T-cell (primary cell): ENCODE measurements around the gene EZH2. TPM values are rescaled to one million over a fixed set of nuclear protein-coding genes. Genes with fewer than 3 reads are reported as not detected.

Experiments used
- ATAC-seq, 4 experiments: fragments of 200-7000 bp in 3 of 4; fragments of 150-1000 bp in 1 of 4; cut with Tn5 transposase; replicated peaks in 1 of 4; 1 replicate in 3 of 4; 2 replicates in 1 of 4; pipeline ENCODE4 v1.10.0; 2021; ENCODE audit warnings: moderate library complexity in 3 of 4, mild to moderate bottlenecking in 2 of 4, moderate number of reproducible peaks in 1 of 4
- CTCF ChIA-PET, 2 donors: fragments of 300-600 bp; sonication (Branson Sonifier 250); formaldehyde crosslinking; loops; one replicate each; lab custom pipeline; 2022; ENCODE audit warnings: antibody characterized with exemption in 2 of 2; lab: Charles Lee
- POLR2A ChIA-PET, 2 donors: fragments of 300-600 bp; sonication (Branson Sonifier 250); formaldehyde crosslinking; loops; one replicate each; lab custom pipeline; 2022; ENCODE audit warnings: antibody characterized with exemption in 2 of 2; lab: Charles Lee
- DNase-seq, 35 experiments: peaks; one replicate each; pipeline versions ENCODE4 v3.0.0 to v3.0.0-alpha.2; 2013 to 2023
- H3K27ac ChIP-seq: one replicate; pipeline ENCODE4 v1.5.1; 2013; ENCODE audit warnings: low read length
- H3K27me3 ChIP-seq, 2 experiments: replicated peaks in 1 of 2; 1 replicate in 1 of 2; 2 replicates in 1 of 2; pipeline versions ENCODE4 v1.6.1 to v1.7.0; 2013; ENCODE audit warnings: low read length in 1 of 2, mixed read lengths in 1 of 2; ENCODE audit not compliant: control insufficient read depth in 2 of 2, insufficient read depth in 2 of 2; ENCODE audit errors: extremely low read depth in 1 of 2
- H3K36me3 ChIP-seq, 2 donors: 1 replicate in 1 of 2; 2 replicates in 1 of 2; pipeline versions ENCODE4 v1.6.1 to v1.7.0; 2013; ENCODE audit warnings: low read length in 1 of 2; ENCODE audit not compliant: control insufficient read depth in 2 of 2, insufficient read depth in 1 of 2; ENCODE audit errors: extremely low read depth in 1 of 2
- H3K4me1 ChIP-seq, 2 experiments: 1 replicate in 1 of 2; 2 replicates in 1 of 2; pipeline versions ENCODE4 v1.6.1 to v1.7.0; 2013; ENCODE audit warnings: low read length in 2 of 2, mixed read lengths in 1 of 2; ENCODE audit not compliant: insufficient read depth in 2 of 2, control insufficient read depth in 1 of 2; ENCODE audit errors: extremely low read depth in 1 of 2
- H3K4me3 ChIP-seq, 2 donors: 1 replicate in 1 of 2; 2 replicates in 1 of 2; pipeline versions ENCODE4 v1.5.1 to v1.7.0; 2013; ENCODE audit warnings: mild to moderate bottlenecking in 2 of 2, low read length in 1 of 2, moderate library complexity in 1 of 2; ENCODE audit not compliant: control insufficient read depth in 1 of 2; ENCODE audit errors: extremely low read depth in 1 of 2
- H3K9me3 ChIP-seq: 2 replicates; pipeline ENCODE4 v1.7.0; 2013
- H3K27ac Mint-ChIP-seq, 2 donors: one replicate each; pipeline ENCODE4 v1.8.0; 2020 to 2021; ENCODE audit warnings: mild to moderate bottlenecking in 2 of 2, mixed read lengths in 2 of 2
- H3K27me3 Mint-ChIP-seq, 2 donors: one replicate each; pipeline ENCODE4 v1.8.0; 2021 to 2022; ENCODE audit warnings: mixed read lengths in 2 of 2
- H3K36me3 Mint-ChIP-seq: one replicate; pipeline ENCODE4 v1.8.0; 2021; ENCODE audit warnings: mixed read lengths
- H3K4me1 Mint-ChIP-seq, 3 donors: one replicate each; pipeline ENCODE4 v1.8.0; 2020 to 2022; ENCODE audit warnings: mixed read lengths in 3 of 3, mild to moderate bottlenecking in 1 of 3
- H3K4me3 Mint-ChIP-seq, 3 donors: one replicate each; pipeline ENCODE4 v1.8.0; 2020 to 2022; ENCODE audit warnings: mild to moderate bottlenecking in 3 of 3, mixed read lengths in 3 of 3, moderate library complexity in 3 of 3
- H3K9me3 Mint-ChIP-seq, 3 donors: one replicate each; pipeline ENCODE4 v1.8.0; 2020 to 2022; ENCODE audit warnings: mixed read lengths in 3 of 3
- WGBS: methylation state at CpG from one replicate; pipeline ENCODE4 v1.1.5; 2013; ENCODE audit warnings: missing lambda C conversion rate; ENCODE audit not compliant: insufficient coverage; 5-methylcytosine and 5-hydroxymethylcytosine counted together
- total RNA-seq, 35 experiments: library from RNA in 6 of 35; stranded (reverse) in 6 of 35; fragments of 120-200 nt in 1 of 35; gene quantifications; one replicate each; pipeline versions ENCODE4 v1.2.1 to v1.2.4 and lab custom pipeline; 2013 to 2026

EZH2 gene
- total RNA-seq, 5 donors from 2014 or later (not counting 1 experiment from before 2014, with no cell fraction given) = 8.1 to 24.0 (median 11.2) TPM

GRCh38 chr7:148882841-148883265 is 1.2 kb downstream of the EZH2 start:
- Histone ChIP-seq H3K9me3 (no peaks in the 10 kb centered on the region), H3K36me3 (no peaks in the 10 kb centered on the region), H3K4me1 (peaks cover 9 to 13% of the 10 kb centered on the region in 2 experiments), H3K27me3 (peaks cover 0 to 4% of the 10 kb centered on the region in 2 experiments), H3K27ac (peak overlapping the region; percentile 86), H3K4me3 (peak overlapping the region; percentile 68 to 75)
- Mint-ChIP-seq H3K27me3 (no peaks in the 10 kb centered on the region), H3K36me3 (no peaks in the 10 kb centered on the region), H3K4me3 (peak overlapping the region; percentile 91 to 95 (median 95)), H3K27ac (peak overlapping the region; percentile 90 to 91), H3K4me1 (peaks cover 16 to 38% (median 20%) of the 10 kb centered on the region in 3 donors), H3K9me3 (no peaks in the 10 kb centered on the region)
- ATAC-seq (no peak), DNase-seq (no peak)
- POLR2A ChIA-PET = interaction anchor here (0.6 to 1.3 kb wide), 12 partner anchors 9 to 1566 kb away, joined by 3 to 10 read pairs (median 3); no protein-coding TSS in a partner anchor
- CTCF ChIA-PET = interaction anchor here in 1 of 2 donors (1.1 to 2.0 kb wide), 4 partner anchors 23 to 80 kb away, joined by 3 to 11 read pairs (median 10); no protein-coding TSS in a partner anchor
- WGBS = 0% methylated on average over 3 of the region's 12 CpGs

- H3K9me3 Mint-ChIP-seq = no peaks in the 10 kb centered on the region
- no peak overlapping the region for H3K4me3 ChIP-seq
- peaks cover 20 to 41% (median 20%) of the 10 kb centered on the region in 3 donors for H3K4me1 Mint-ChIP-seq
- H3K36me3 Mint-ChIP-seq = no peaks in the 10 kb centered on the region
- no peaks in the 10 kb centered on the region for H3K27me3 Mint-ChIP-seq
- ATAC-seq (no peak), DNase-seq (no peak)
- peak overlapping the region; percentile 91 to 95 (median 95) for H3K4me3 Mint-ChIP-seq
- ChIA-PET POLR2A (interaction anchor here in 1 of 2 donors (0.8 to 1.2 kb wide), 2 partner anchors 9 to 105 kb away, joined by 3 read pairs; no protein-coding TSS in a partner anchor), CTCF (interaction anchor here in 1 of 2 donors (2.0 kb wide), 2 partner anchors 26 to 59 kb away, joined by 10 to 11 read pairs; no protein-coding TSS in a partner anchor)
- no peak overlapping the region for H3K27ac Mint-ChIP-seq
- peaks cover 9 to 13% of the 10 kb centered on the region in 2 experiments for H3K4me1 ChIP-seq
- no peaks in the 10 kb centered on the region for H3K9me3 ChIP-seq
- no peaks in the 10 kb centered on the region for H3K36me3 ChIP-seq
- 20% methylated on average over 1 of the region's 5 CpGs for WGBS
- H3K27ac ChIP-seq = no peak overlapping the region
- peaks cover 0 to 4% of the 10 kb centered on the region in 2 experiments for H3K27me3 ChIP-seq
Observed at GRCh38 chr7:148882192-148882591, 1.9 kb downstream of the EZH2 start.

- H3K4me1 Mint-ChIP-seq = peaks cover 25 to 49% (median 26%) of the 10 kb centered on the region in 3 donors
- ATAC-seq = no peak
- no CpG with 5 or more reads among the region's 2 CpGs for WGBS
Observed at GRCh38 chr7:148878317-148878716, 5.8 kb downstream of the EZH2 start.

GRCh38 chr7:148877517-148877916 is 6.6 kb downstream of the EZH2 start:
- H3K36me3 ChIP-seq = no peaks in the 10 kb centered on the region
- H3K4me1 Mint-ChIP-seq = peaks cover 23 to 49% (median 31%) of the 10 kb centered on the region in 3 donors
- peaks cover 9 to 10% of the 10 kb centered on the region in 2 experiments for H3K4me1 ChIP-seq
- no peaks in the 10 kb centered on the region for H3K36me3 Mint-ChIP-seq
- H3K27me3 ChIP-seq = peaks cover 0 to 4% of the 10 kb centered on the region in 2 experiments
- no peak overlapping the region for H3K4me3 Mint-ChIP-seq
- no peaks in the 10 kb centered on the region for H3K9me3 Mint-ChIP-seq
- H3K9me3 ChIP-seq = no peaks in the 10 kb centered on the region
- no peaks in the 10 kb centered on the region for H3K27me3 Mint-ChIP-seq
- H3K4me3 ChIP-seq = no peak overlapping the region
- no peak overlapping the region for H3K27ac ChIP-seq
- no peak for DNase-seq
- ChIA-PET CTCF (no interaction called here), POLR2A (no interaction called here)
- ATAC-seq = peak in 1 of 4 experiments; percentile 27
- H3K27ac Mint-ChIP-seq = no peak overlapping the region
- no CpG with 5 or more reads among the region's 1 CpG for WGBS

More at GRCh38 chr7:148878317-148878716, 5.8 kb downstream of the EZH2 start:
- H3K4me3 Mint-ChIP-seq = no peak overlapping the region
- DNase-seq = no peak
- no peak overlapping the region for H3K27ac ChIP-seq
- no peak overlapping the region for H3K27ac Mint-ChIP-seq
- peaks cover 0 to 4% of the 10 kb centered on the region in 2 experiments for H3K27me3 ChIP-seq
- H3K4me3 ChIP-seq = no peak overlapping the region
- H3K36me3 Mint-ChIP-seq = no peaks in the 10 kb centered on the region
- H3K9me3 ChIP-seq = no peaks in the 10 kb centered on the region
- no peaks in the 10 kb centered on the region for H3K9me3 Mint-ChIP-seq
- H3K4me1 ChIP-seq = peaks cover 10 to 12% of the 10 kb centered on the region in 2 experiments
- ChIA-PET POLR2A (interaction anchor here in 1 of 2 donors (0.6 kb wide), 1 partner anchor 250 kb away, joined by 3 read pairs; no protein-coding TSS in a partner anchor), CTCF (no interaction called here)
- no peaks in the 10 kb centered on the region for H3K36me3 ChIP-seq
- no peaks in the 10 kb centered on the region for H3K27me3 Mint-ChIP-seq

- no peak for DNase-seq
- CTCF ChIA-PET = no interaction called here
- H3K4me1 ChIP-seq = peaks cover 5% of the 10 kb centered on the region in 2 experiments
- POLR2A ChIA-PET = interaction anchor here in 1 of 2 donors (1.6 kb wide), 1 partner anchor 10 kb away, joined by 4 read pairs; no protein-coding TSS in a partner anchor
- no peaks in the 10 kb centered on the region for H3K27me3 ChIP-seq
- H3K4me3 Mint-ChIP-seq = no peak overlapping the region
- no peaks in the 10 kb centered on the region for H3K27me3 Mint-ChIP-seq
- peaks cover 8 to 12% (median 12%) of the 10 kb centered on the region in 3 donors for H3K9me3 Mint-ChIP-seq
- H3K36me3 Mint-ChIP-seq = peaks cover 11% of the 10 kb centered on the region
- H3K27ac ChIP-seq = no peak overlapping the region
- H3K27ac Mint-ChIP-seq = no peak overlapping the region
- H3K4me3 ChIP-seq = no peak overlapping the region
- no peaks in the 10 kb centered on the region for H3K9me3 ChIP-seq
- no peak for ATAC-seq
- no peaks in the 10 kb centered on the region for H3K36me3 ChIP-seq
- H3K4me1 Mint-ChIP-seq = peaks cover 17 to 35% (median 22%) of the 10 kb centered on the region in 3 donors
Observed at GRCh38 chr7:148872188-148872587, 11.9 kb downstream of the EZH2 start.

GRCh38 chr7:148871551-148871950 is 12.5 kb downstream of the EZH2 start:
- Histone ChIP-seq H3K27ac (no peak overlapping the region), H3K9me3 (no peaks in the 10 kb centered on the region), H3K4me3 (no peak overlapping the region), H3K27me3 (no peaks in the 10 kb centered on the region), H3K36me3 (no peaks in the 10 kb centered on the region), H3K4me1 (peaks cover 5% of the 10 kb centered on the region in 2 experiments)
- ChIA-PET POLR2A (no interaction called here), CTCF (no interaction called here)
- Mint-ChIP-seq H3K27ac (no peak overlapping the region), H3K4me1 (peaks cover 17 to 34% (median 22%) of the 10 kb centered on the region in 3 donors), H3K27me3 (no peaks in the 10 kb centered on the region), H3K4me3 (no peak overlapping the region), H3K9me3 (peaks cover 8 to 12% (median 12%) of the 10 kb centered on the region in 3 donors), H3K36me3 (peaks cover 11% of the 10 kb centered on the region)
- no CpG with 5 or more reads among the region's 5 CpGs for WGBS
- no peak for DNase-seq
- no peak for ATAC-seq
